WTC11 (cell line): Measurements from ENCODE around the gene ANKRD11. TPM values are rescaled to one million over a fixed set of nuclear protein-coding genes. Genes with fewer than 3 reads are reported as not detected.

Experiments used
- ATAC-seq: fragments of 200-7000 bp; cut with Tn5 transposase; 2 replicates; pipeline ENCODE4 v1.10.0; 2021; ENCODE audit warnings: mild to moderate bottlenecking, moderate library complexity
- CTCF ChIA-PET: fragments of 300-600 bp; sonication (Branson Sonifier 250); formaldehyde crosslinking; loops from one replicate; lab custom pipeline; 2021; ENCODE audit warnings: antibody characterized with exemption; lab: Charles Lee
- POLR2A ChIA-PET: fragments of 350-600 bp; sonication (Branson Sonifier 250); formaldehyde crosslinking; loops from one replicate; lab custom pipeline; 2021; ENCODE audit warnings: antibody characterized with exemption; lab: Charles Lee
- DNase-seq: peaks from one replicate; pipeline ENCODE4 v3.0.0; 2021; ENCODE audit warnings: low spot score
- H3K27ac Mint-ChIP-seq: 2 replicates; pipeline ENCODE4 v1.8.0; 2021; ENCODE audit warnings: mixed read lengths
- H3K27me3 Mint-ChIP-seq: 2 replicates; pipeline ENCODE4 v1.8.0; 2021; ENCODE audit warnings: low read depth, mild to moderate bottlenecking, moderate library complexity, mixed read lengths
- H3K36me3 Mint-ChIP-seq: 2 replicates; pipeline ENCODE4 v1.8.0; 2021; ENCODE audit warnings: mixed read lengths
- H3K4me1 Mint-ChIP-seq: 2 replicates; pipeline ENCODE4 v1.8.0; 2022; ENCODE audit warnings: mixed read lengths
- H3K4me3 Mint-ChIP-seq: 2 replicates; pipeline ENCODE4 v1.8.0; 2021; ENCODE audit warnings: mild to moderate bottlenecking, moderate library complexity, mixed read lengths
- H3K9me3 Mint-ChIP-seq: 2 replicates; pipeline ENCODE4 v1.8.0; 2021; ENCODE audit warnings: mixed read lengths
- EMX1 ChIP-seq: fragments of 250-450 bp; sonication (Bioruptor Pico); IDR thresholded peaks from 2 replicates; pipeline ENCODE4 v1.8.0; 2021; ENCODE audit warnings: mild to moderate bottlenecking
- GRHL2 ChIP-seq: fragments of 250-450 bp; sonication (Bioruptor Pico); IDR thresholded peaks from 2 replicates; pipeline ENCODE4 v1.8.0; 2022; ENCODE audit warnings: mild to moderate bottlenecking, moderate library complexity; ENCODE audit not compliant: insufficient replicate concordance, severe bottlenecking
- JUN ChIP-seq: sonication (generic); formaldehyde crosslinking; IDR thresholded peaks from 2 replicates; pipeline ENCODE4 v1.8.0; 2023; ENCODE audit warnings: mild to moderate bottlenecking, missing genetic modification reagents
- MXD4 ChIP-seq: fragments of 250-450 bp; sonication (Bioruptor Pico); IDR thresholded peaks from 2 replicates; pipeline ENCODE4 v1.8.0; 2021; ENCODE audit warnings: mild to moderate bottlenecking, moderate library complexity, borderline replicate concordance
- OVOL2 ChIP-seq: fragments of 250-450 bp; sonication (Bioruptor Pico); IDR thresholded peaks from 2 replicates; pipeline ENCODE4 v1.9.0; 2021; ENCODE audit warnings: mild to moderate bottlenecking, borderline replicate concordance
- RELA ChIP-seq: sonication (generic); formaldehyde crosslinking; IDR thresholded peaks from 2 replicates; pipeline ENCODE4 v1.8.1; 2022; ENCODE audit warnings: missing genetic modification reagents, mild to moderate bottlenecking, borderline replicate concordance
- TCF7 ChIP-seq: sonication (generic); formaldehyde crosslinking; IDR thresholded peaks from 2 replicates; pipeline ENCODE4 v1.8.0; 2022; ENCODE audit warnings: mild to moderate bottlenecking, low read depth, missing genetic modification reagents, moderate library complexity
- total RNA-seq: library from RNA; stranded (reverse); gene quantifications from 3 replicates; pipeline ENCODE4 v1.2.3, GENCODE V29; 2021
- TF ChIP-seq, protein P1 (sequence below): fragments of 250-450 bp; sonication (Bioruptor Pico); IDR thresholded peaks from 2 replicates; pipeline ENCODE4 v2.1.2; 2022; ENCODE audit warnings: mild to moderate bottlenecking, moderate library complexity
- TF ChIP-seq, protein P2 (sequence below): sonication (generic); formaldehyde crosslinking; IDR thresholded peaks from 2 replicates; pipeline ENCODE4 v1.8.1; 2023; ENCODE audit warnings: mild to moderate bottlenecking, missing genetic modification reagents
- TF ChIP-seq, protein P3 (sequence below): sonication (generic); formaldehyde crosslinking; IDR thresholded peaks from 2 replicates; pipeline ENCODE4 v1.8.1; 2022; ENCODE audit warnings: mild to moderate bottlenecking, missing genetic modification reagents, moderate library complexity, borderline replicate concordance
- TF ChIP-seq, protein P4 (sequence below): fragments of 250-450 bp; sonication (Bioruptor Pico); IDR thresholded peaks from 2 replicates; pipeline ENCODE4 v1.9.0; 2021; ENCODE audit warnings: mild to moderate bottlenecking
- TF ChIP-seq, protein P5 (sequence below): sonication (generic); formaldehyde crosslinking; IDR thresholded peaks from 2 replicates; pipeline ENCODE4 v1.8.0; 2022; ENCODE audit warnings: mild to moderate bottlenecking, missing genetic modification reagents
- TF ChIP-seq, protein P6 (sequence below): fragments of 250-450 bp; sonication (Bioruptor Pico); IDR thresholded peaks from 2 replicates; pipeline ENCODE4 v1.9.0; 2021; ENCODE audit warnings: mild to moderate bottlenecking, borderline replicate concordance

ANKRD11 gene
- total RNA-seq, 1 experiment from 2014 or later = 184 TPM

DNA sequence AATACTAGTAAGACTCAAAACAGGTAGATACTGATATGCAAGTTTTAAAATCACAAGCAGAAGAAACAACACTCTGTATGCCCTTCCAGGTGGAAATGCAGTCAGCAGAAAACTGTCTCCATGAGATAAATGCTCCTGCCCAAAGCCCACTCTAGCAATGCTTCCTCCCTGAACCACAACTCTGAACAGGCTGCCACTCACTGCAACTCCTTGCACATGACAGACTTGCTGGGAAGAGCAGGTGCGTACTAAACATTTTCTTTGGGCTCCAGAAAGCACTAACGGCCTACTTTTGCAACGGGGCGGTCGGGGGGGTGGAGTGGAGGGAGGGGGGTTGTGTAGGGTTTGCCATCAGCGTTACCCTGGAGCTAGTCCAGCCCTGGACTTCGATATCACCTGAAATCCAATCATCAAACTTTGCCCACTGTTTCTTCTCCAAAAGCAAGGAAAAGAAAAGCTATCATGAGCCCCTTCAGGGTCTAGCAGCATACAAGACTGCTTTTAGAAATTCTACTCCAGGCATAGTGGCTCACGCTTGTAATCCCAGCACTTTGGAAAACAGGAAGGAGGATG lies 46.1 kb downstream of the ANKRD11 start (continued):
- TF ChIP-seq, protein P1, sequence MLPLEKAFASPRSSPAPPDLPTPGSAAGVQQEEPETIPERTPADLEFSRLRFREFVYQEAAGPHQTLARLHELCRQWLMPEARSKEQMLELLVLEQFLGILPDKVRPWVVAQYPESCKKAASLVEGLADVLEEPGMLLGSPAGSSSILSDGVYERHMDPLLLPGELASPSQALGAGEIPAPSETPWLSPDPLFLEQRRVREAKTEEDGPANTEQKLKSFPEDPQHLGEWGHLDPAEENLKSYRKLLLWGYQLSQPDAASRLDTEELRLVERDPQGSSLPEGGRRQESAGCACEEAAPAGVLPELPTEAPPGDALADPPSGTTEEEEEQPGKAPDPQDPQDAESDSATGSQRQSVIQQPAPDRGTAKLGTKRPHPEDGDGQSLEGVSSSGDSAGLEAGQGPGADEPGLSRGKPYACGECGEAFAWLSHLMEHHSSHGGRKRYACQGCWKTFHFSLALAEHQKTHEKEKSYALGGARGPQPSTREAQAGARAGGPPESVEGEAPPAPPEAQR (CRISPR knock-in tag) = no peak
- TF ChIP-seq TCF7 = no peak

DNA sequence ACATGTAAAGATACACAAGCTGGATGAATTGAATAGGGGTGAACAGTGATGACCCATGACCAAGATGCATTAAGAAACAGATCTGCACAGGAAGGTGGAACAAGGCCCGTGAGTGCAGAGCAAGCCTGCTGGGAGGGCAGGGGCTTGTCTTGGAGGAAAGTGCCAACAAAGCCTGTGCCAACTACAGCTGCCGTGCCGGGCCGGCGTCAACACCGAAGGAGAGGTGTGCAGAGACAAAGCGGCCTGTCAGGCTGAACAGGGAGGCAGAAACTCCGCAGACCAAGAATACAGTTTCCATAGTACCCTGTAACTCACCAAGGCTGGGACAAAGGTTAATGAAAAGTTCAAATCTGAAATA lies 46.7 kb downstream of the ANKRD11 start:
- no peaks in the 10 kb centered on the region for H3K9me3 Mint-ChIP-seq
- H3K4me3 Mint-ChIP-seq = no peak overlapping the region
- ChIA-PET CTCF (interaction anchor here (2.0 kb wide), 1 partner anchor 150 kb away, joined by 6 read pairs; no protein-coding TSS in a partner anchor), POLR2A (no interaction called here)
- DNase-seq (no peak), ATAC-seq (no peak)
- TF ChIP-seq, protein P2, sequence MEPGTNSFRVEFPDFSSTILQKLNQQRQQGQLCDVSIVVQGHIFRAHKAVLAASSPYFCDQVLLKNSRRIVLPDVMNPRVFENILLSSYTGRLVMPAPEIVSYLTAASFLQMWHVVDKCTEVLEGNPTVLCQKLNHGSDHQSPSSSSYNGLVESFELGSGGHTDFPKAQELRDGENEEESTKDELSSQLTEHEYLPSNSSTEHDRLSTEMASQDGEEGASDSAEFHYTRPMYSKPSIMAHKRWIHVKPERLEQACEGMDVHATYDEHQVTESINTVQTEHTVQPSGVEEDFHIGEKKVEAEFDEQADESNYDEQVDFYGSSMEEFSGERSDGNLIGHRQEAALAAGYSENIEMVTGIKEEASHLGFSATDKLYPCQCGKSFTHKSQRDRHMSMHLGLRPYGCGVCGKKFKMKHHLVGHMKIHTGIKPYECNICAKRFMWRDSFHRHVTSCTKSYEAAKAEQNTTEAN (CRISPR knock-in tag) = no peak
- TF ChIP-seq JUN (CRISPR knock-in tag) (no peak), OVOL2 (CRISPR knock-in tag) (no peak), RELA (CRISPR knock-in tag) (no peak)
- TF ChIP-seq, protein P3, sequence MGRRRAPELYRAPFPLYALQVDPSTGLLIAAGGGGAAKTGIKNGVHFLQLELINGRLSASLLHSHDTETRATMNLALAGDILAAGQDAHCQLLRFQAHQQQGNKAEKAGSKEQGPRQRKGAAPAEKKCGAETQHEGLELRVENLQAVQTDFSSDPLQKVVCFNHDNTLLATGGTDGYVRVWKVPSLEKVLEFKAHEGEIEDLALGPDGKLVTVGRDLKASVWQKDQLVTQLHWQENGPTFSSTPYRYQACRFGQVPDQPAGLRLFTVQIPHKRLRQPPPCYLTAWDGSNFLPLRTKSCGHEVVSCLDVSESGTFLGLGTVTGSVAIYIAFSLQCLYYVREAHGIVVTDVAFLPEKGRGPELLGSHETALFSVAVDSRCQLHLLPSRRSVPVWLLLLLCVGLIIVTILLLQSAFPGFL (CRISPR knock-in tag) = no peak
- TF ChIP-seq, protein P4, sequence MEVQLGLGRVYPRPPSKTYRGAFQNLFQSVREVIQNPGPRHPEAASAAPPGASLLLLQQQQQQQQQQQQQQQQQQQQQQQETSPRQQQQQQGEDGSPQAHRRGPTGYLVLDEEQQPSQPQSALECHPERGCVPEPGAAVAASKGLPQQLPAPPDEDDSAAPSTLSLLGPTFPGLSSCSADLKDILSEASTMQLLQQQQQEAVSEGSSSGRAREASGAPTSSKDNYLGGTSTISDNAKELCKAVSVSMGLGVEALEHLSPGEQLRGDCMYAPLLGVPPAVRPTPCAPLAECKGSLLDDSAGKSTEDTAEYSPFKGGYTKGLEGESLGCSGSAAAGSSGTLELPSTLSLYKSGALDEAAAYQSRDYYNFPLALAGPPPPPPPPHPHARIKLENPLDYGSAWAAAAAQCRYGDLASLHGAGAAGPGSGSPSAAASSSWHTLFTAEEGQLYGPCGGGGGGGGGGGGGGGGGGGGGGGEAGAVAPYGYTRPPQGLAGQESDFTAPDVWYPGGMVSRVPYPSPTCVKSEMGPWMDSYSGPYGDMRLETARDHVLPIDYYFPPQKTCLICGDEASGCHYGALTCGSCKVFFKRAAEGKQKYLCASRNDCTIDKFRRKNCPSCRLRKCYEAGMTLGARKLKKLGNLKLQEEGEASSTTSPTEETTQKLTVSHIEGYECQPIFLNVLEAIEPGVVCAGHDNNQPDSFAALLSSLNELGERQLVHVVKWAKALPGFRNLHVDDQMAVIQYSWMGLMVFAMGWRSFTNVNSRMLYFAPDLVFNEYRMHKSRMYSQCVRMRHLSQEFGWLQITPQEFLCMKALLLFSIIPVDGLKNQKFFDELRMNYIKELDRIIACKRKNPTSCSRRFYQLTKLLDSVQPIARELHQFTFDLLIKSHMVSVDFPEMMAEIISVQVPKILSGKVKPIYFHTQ = no peak
- no peaks in the 10 kb centered on the region for H3K36me3 Mint-ChIP-seq
- H3K27ac Mint-ChIP-seq = peak overlapping the region; percentile 73
- peaks cover 82% of the 10 kb centered on the region for H3K4me1 Mint-ChIP-seq
- H3K27me3 Mint-ChIP-seq = no peaks in the 10 kb centered on the region

DNA sequence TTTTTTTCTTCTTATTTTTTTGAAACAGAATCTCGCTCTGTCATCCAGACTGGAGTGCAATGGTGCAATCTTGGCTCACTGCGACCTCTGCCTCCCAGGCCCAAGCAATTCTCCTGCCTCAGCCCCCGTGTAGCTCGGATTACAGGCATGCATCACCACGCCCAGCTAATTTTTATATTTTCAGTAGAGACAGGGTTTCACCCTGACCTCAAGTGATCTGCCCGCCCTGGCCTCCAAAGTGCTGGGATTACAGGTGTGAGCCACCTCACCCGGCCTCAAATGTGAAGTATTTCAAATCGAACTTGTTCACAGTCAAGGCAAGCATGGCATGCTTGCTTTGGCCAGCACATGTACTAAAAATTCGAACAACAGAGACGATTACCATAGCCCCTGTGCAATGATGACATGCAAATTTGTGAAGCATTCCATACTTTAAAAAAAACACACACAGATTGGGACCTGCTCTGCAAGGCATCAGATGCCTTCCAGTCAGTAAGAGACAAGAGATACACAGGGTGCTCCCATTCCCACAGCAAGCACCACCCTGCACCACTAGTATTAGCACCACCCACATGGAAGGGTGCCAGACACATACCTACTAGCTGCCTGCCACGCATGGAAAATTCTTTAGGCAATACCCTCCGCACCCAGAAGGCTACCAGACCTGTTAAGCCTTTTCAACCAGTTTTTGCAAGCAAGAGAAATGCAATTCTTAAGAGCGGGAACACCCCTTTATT lies 47.2 kb downstream of the ANKRD11 start:
- H3K27me3 Mint-ChIP-seq = no peaks in the 10 kb centered on the region
- H3K27ac Mint-ChIP-seq = peak overlapping the region; percentile 73
- H3K4me3 Mint-ChIP-seq = no peak overlapping the region
- CTCF ChIA-PET = interaction anchor here (2.0 kb wide), 1 partner anchor 150 kb away, joined by 6 read pairs; no protein-coding TSS in a partner anchor
- POLR2A ChIA-PET = no interaction called here
- no peaks in the 10 kb centered on the region for H3K9me3 Mint-ChIP-seq
- no peak for DNase-seq
- TF ChIP-seq, protein P5, sequence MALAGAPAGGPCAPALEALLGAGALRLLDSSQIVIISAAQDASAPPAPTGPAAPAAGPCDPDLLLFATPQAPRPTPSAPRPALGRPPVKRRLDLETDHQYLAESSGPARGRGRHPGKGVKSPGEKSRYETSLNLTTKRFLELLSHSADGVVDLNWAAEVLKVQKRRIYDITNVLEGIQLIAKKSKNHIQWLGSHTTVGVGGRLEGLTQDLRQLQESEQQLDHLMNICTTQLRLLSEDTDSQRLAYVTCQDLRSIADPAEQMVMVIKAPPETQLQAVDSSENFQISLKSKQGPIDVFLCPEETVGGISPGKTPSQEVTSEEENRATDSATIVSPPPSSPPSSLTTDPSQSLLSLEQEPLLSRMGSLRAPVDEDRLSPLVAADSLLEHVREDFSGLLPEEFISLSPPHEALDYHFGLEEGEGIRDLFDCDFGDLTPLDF = no peak
- TF ChIP-seq GRHL2 = no peak
- TF ChIP-seq, protein P6, sequence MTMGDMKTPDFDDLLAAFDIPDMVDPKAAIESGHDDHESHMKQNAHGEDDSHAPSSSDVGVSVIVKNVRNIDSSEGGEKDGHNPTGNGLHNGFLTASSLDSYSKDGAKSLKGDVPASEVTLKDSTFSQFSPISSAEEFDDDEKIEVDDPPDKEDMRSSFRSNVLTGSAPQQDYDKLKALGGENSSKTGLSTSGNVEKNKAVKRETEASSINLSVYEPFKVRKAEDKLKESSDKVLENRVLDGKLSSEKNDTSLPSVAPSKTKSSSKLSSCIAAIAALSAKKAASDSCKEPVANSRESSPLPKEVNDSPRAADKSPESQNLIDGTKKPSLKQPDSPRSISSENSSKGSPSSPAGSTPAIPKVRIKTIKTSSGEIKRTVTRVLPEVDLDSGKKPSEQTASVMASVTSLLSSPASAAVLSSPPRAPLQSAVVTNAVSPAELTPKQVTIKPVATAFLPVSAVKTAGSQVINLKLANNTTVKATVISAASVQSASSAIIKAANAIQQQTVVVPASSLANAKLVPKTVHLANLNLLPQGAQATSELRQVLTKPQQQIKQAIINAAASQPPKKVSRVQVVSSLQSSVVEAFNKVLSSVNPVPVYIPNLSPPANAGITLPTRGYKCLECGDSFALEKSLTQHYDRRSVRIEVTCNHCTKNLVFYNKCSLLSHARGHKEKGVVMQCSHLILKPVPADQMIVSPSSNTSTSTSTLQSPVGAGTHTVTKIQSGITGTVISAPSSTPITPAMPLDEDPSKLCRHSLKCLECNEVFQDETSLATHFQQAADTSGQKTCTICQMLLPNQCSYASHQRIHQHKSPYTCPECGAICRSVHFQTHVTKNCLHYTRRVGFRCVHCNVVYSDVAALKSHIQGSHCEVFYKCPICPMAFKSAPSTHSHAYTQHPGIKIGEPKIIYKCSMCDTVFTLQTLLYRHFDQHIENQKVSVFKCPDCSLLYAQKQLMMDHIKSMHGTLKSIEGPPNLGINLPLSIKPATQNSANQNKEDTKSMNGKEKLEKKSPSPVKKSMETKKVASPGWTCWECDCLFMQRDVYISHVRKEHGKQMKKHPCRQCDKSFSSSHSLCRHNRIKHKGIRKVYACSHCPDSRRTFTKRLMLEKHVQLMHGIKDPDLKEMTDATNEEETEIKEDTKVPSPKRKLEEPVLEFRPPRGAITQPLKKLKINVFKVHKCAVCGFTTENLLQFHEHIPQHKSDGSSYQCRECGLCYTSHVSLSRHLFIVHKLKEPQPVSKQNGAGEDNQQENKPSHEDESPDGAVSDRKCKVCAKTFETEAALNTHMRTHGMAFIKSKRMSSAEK (CRISPR knock-in tag) = no peak
- no peak for TF ChIP-seq MXD4 (CRISPR knock-in tag)
- no peak for TF ChIP-seq EMX1
- H3K4me1 Mint-ChIP-seq = peaks cover 77% of the 10 kb centered on the region
- no peak for ATAC-seq
- H3K36me3 Mint-ChIP-seq = no peaks in the 10 kb centered on the region
